Astrocyte (in vitro differentiated cells and primary cell): Measurements from ENCODE around the gene CLEC16A.

Experiments
- EZH2 ChIP-seq: IDR thresholded peaks from 2 replicates; pipeline ENCODE4 v1.6.1; 2012; ENCODE audit warnings: mild to moderate bottlenecking, low read length, inconsistent platforms; ENCODE audit not compliant: insufficient read depth
- TF ChIP-seq, protein P1 (sequence below): IDR thresholded peaks from 2 replicates; pipeline ENCODE4 v1.5.1; 2011; ENCODE audit warnings: low read depth, mild to moderate bottlenecking, inconsistent platforms, low read length, moderate library complexity; ENCODE audit not compliant: insufficient read depth

DNA sequence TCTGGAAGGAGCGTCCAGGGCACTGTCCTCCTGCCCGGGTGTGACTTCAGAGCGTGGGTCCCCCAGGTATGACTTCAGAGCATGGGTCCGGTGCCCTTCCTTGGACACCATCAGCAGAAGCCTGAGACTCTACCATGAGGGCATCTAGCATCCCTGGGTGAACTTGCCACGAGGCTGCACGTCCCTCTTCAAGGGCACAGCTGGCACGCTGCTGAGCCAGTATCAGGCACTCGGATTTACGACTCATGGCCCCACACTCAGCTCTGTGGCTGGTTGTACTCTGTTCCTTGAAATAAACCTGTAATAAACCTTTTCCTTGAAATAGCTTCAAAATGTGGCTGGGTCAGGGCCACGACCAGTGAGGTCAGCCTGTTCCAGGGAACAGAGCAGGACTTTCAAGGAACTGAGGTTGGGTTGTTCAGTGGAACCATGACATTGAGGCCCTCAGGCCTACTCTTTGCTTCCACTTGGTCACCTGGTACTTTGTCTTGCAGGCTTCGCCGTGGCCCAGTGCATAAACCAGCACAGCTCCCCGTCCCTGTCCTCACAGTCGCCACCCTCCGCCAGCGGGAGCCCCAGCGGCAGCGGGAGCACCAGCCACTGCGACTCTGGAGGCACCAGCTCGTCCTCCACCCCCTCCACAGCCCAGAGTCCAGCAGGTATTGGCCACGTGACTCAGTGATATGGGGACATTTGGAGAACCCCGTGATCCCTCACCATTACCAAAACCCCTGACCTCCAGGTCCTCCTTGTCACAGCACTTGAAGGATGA, 221.7 kb downstream of the CLEC16A start:
- TF ChIP-seq, protein P1, sequence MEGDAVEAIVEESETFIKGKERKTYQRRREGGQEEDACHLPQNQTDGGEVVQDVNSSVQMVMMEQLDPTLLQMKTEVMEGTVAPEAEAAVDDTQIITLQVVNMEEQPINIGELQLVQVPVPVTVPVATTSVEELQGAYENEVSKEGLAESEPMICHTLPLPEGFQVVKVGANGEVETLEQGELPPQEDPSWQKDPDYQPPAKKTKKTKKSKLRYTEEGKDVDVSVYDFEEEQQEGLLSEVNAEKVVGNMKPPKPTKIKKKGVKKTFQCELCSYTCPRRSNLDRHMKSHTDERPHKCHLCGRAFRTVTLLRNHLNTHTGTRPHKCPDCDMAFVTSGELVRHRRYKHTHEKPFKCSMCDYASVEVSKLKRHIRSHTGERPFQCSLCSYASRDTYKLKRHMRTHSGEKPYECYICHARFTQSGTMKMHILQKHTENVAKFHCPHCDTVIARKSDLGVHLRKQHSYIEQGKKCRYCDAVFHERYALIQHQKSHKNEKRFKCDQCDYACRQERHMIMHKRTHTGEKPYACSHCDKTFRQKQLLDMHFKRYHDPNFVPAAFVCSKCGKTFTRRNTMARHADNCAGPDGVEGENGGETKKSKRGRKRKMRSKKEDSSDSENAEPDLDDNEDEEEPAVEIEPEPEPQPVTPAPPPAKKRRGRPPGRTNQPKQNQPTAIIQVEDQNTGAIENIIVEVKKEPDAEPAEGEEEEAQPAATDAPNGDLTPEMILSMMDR = no peak
- no peak for TF ChIP-seq EZH2
